Gastrocnemius medialis (tissue), 4 donors: ENCODE results near the gene SNCB.

Experiments
- POLR2A ChIP-seq, 2 donors: fragments of 450-650 bp; IDR thresholded peaks; one replicate each; pipeline ENCODE4 v1.6.1; 2017; ENCODE audit warnings: antibody characterized with exemption in 2 of 2, mild to moderate bottlenecking in 2 of 2, moderate library complexity in 2 of 2
- TF ChIP-seq, protein P1 (sequence below), 5 experiments: fragments of 450-650 bp in 3 of 5; fragments of 200-600 bp in 2 of 5; sonication (generic) in 2 of 5; IDR thresholded peaks in 4 of 5; conservative IDR thresholded peaks in 1 of 5; 1 replicate in 4 of 5; 2 replicates in 1 of 5; pipeline ENCODE4 v1.5.1; 2016 to 2019; ENCODE audit warnings: antibody characterized with exemption in 5 of 5, mild to moderate bottlenecking in 3 of 5, moderate library complexity in 3 of 5

DNA sequence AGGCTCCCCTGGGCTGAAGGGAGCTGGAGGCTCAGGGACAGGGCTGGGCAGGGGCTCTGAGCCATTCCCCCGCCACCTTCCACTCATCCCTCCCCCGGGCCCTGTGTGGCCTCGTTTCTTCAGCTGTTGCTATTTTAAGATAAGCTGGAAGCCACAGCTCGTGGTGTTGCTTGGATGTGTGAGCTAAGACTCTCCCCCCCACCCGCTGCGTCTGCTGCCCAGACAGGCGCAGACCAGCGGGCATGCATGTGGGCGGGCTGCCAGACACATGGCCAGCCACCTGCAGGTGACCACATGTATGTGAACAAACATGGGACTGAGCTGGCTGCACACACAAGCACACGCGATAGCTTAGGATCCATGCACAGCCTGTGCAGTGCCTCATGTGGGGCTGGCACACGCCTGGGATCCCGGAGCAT is 8.7 kb downstream of the SNCB start:
- TF ChIP-seq, protein P1, sequence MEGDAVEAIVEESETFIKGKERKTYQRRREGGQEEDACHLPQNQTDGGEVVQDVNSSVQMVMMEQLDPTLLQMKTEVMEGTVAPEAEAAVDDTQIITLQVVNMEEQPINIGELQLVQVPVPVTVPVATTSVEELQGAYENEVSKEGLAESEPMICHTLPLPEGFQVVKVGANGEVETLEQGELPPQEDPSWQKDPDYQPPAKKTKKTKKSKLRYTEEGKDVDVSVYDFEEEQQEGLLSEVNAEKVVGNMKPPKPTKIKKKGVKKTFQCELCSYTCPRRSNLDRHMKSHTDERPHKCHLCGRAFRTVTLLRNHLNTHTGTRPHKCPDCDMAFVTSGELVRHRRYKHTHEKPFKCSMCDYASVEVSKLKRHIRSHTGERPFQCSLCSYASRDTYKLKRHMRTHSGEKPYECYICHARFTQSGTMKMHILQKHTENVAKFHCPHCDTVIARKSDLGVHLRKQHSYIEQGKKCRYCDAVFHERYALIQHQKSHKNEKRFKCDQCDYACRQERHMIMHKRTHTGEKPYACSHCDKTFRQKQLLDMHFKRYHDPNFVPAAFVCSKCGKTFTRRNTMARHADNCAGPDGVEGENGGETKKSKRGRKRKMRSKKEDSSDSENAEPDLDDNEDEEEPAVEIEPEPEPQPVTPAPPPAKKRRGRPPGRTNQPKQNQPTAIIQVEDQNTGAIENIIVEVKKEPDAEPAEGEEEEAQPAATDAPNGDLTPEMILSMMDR (IDR thresholded peaks at IDR 0.05 in 4 of 5, conservative IDR thresholded peaks at IDR 0.05 in 1 of 5), result no peak
- peak in 1 of 2 donors; percentile 37 for TF ChIP-seq POLR2A (IDR thresholded peaks at IDR 0.05)
